GM12892 (cell line): ENCODE results near the gene FAM20A.

ENCODE experiments used
- POLR2A ChIP-seq: IDR thresholded peaks from 2 replicates; pipeline ENCODE4 v1.6.1; 2011; ENCODE audit warnings: low read depth, low read length, control low read depth
- POLR2AphosphoS5 ChIP-seq: IDR thresholded peaks from 2 replicates; pipeline ENCODE4 v1.6.1; 2011; ENCODE audit warnings: low read depth, low read length, control low read depth
- TAF1 ChIP-seq: IDR thresholded peaks from 2 replicates; pipeline ENCODE4 v1.6.1; 2011; ENCODE audit warnings: low read depth, mild to moderate bottlenecking, control low read depth, low read length, borderline replicate concordance

- TF ChIP-seq POLR2A (no peak), TAF1 (no peak), POLR2AphosphoS5 (no peak)
Observed at GRCh38 chr17:68535922-68536321, 65.2 kb downstream of the FAM20A start.
